COLO829 (cell line): ENCODE measurements around the gene PURA.

ENCODE experiments used
- DNase-seq: peaks from one replicate; pipeline ENCODE4 v3.0.0; 2012; ENCODE audit warnings: low spot score

The PURA gene

GRCh38 chr5:140113699-140114263 lies at the start of gene PURA:
PURA (plus strand) TSS chr5:140114109; CDS start chr5:140114182, 73 bp downstream.
- peak; percentile 71 for DNase-seq

- no peak for DNase-seq
Measured at GRCh38 chr5:140072812-140073211, 41.1 kb upstream of the PURA start.

- DNase-seq, result peak; percentile 12
Measured at GRCh38 chr5:140073296-140073695, 40.6 kb upstream of the PURA start.

GRCh38 chr5:140075371-140075770 lies 38.5 kb upstream of the PURA start:
- peak; percentile 17 for DNase-seq

GRCh38 chr5:140076142-140076541 lies 37.8 kb upstream of the PURA start:
- DNase-seq, result no peak

GRCh38 chr5:140076788-140077187 lies 37.1 kb upstream of the PURA start:
- no peak for DNase-seq

- no peak for DNase-seq
Measured at GRCh38 chr5:140083120-140083519, 30.8 kb upstream of the PURA start.

GRCh38 chr5:140083650-140084049 lies 30.3 kb upstream of the PURA start:
- DNase-seq, result no peak

GRCh38 chr5:140084541-140084940 lies 29.4 kb upstream of the PURA start:
- no peak for DNase-seq

- no peak for DNase-seq
Measured at GRCh38 chr5:140090251-140090650, 23.7 kb upstream of the PURA start.

- DNase-seq, result no peak
Measured at GRCh38 chr5:140093179-140093578, 20.7 kb upstream of the PURA start.

- no peak for DNase-seq
Measured at GRCh38 chr5:140093866-140094265, 20.0 kb upstream of the PURA start.

- no peak for DNase-seq
Measured at GRCh38 chr5:140094889-140095288, 19.0 kb upstream of the PURA start.

GRCh38 chr5:140101179-140101578 lies 12.7 kb upstream of the PURA start:
- no peak for DNase-seq

GRCh38 chr5:140103154-140103553 lies 10.8 kb upstream of the PURA start:
- DNase-seq, result no peak

GRCh38 chr5:140104100-140104499 lies 9.8 kb upstream of the PURA start:
- no peak for DNase-seq

- no peak for DNase-seq
Measured at GRCh38 chr5:140106101-140106500, 7.8 kb upstream of the PURA start.

- no peak for DNase-seq
Measured at GRCh38 chr5:140106805-140107311, 7.1 kb upstream of the PURA start.

- DNase-seq, result peak; percentile 69
Measured at GRCh38 chr5:140107312-140108092, 6.4 kb upstream of the PURA start.

- DNase-seq, result no peak
Measured at GRCh38 chr5:140108093-140109017, 5.6 kb upstream of the PURA start.

GRCh38 chr5:140109018-140109758 lies 4.7 kb upstream of the PURA start:
- no peak for DNase-seq
